H1 (cell line): ENCODE results near the gene HTRA1. TPM values are rescaled to one million over a fixed set of nuclear protein-coding genes. Genes with fewer than 3 reads are reported as not detected.

Experiments used
- CTCF ChIA-PET: fragments of 300-600 bp; sonication (Branson Sonifier 250); formaldehyde crosslinking; loops from one replicate; lab custom pipeline; 2021; ENCODE audit not compliant: partially characterized antibody; lab: Charles Lee
- POLR2A ChIA-PET: fragments of 300-600 bp; sonication (Branson Sonifier 250); formaldehyde crosslinking; loops from one replicate; lab custom pipeline; 2021; ENCODE audit warnings: inconsistent platforms; ENCODE audit not compliant: partially characterized antibody; lab: Charles Lee
- DNase-seq, 2 experiments: peaks; one replicate each; pipeline versions ENCODE4 v3.0.0 to v3.0.0-alpha.2; 2010 to 2022; ENCODE audit warnings: low spot score in 2 of 2, low read depth in 1 of 2, mixed read lengths in 1 of 2
- FAIRE-seq: peaks from 2 replicates; lab custom pipeline; 2011; peaks lifted over from hg19 to GRCh38; lab: Jason Lieb, UNC
- H2AFZ ChIP-seq: 2 replicates; pipeline ENCODE4 v1.8.1; 2012; ENCODE audit warnings: low read length, inconsistent platforms
- H2AK5ac ChIP-seq: 2 replicates; pipeline ENCODE4 v1.6.1; 2013; ENCODE audit warnings: low read depth, low read length
- H2BK120ac ChIP-seq: replicated peaks from 2 replicates; pipeline ENCODE3; 2013; ENCODE audit warnings: low read depth, low read length, inconsistent platforms
- H2BK12ac ChIP-seq: 2 replicates; pipeline ENCODE4 v1.6.1; 2013; ENCODE audit warnings: low read depth, low read length
- H2BK15ac ChIP-seq: 2 replicates; pipeline ENCODE4 v1.6.1; 2013; ENCODE audit warnings: low read length
- H2BK20ac ChIP-seq: 2 replicates; pipeline ENCODE4 v1.6.1; 2013; ENCODE audit warnings: low read length
- H2BK5ac ChIP-seq: 2 replicates; pipeline ENCODE4 v1.6.1; 2013; ENCODE audit warnings: low read depth, low read length
- H3K14ac ChIP-seq: 2 replicates; pipeline ENCODE4 v1.6.1; 2013; ENCODE audit warnings: inconsistent platforms; ENCODE audit not compliant: insufficient read length
- H3K18ac ChIP-seq: 2 replicates; pipeline ENCODE4 v1.6.1; 2013; ENCODE audit warnings: low read length; ENCODE audit errors: extremely low read depth
- H3K23ac ChIP-seq: 2 replicates; pipeline ENCODE4 v1.6.1; 2013; ENCODE audit warnings: inconsistent platforms; ENCODE audit not compliant: insufficient read length
- H3K23me2 ChIP-seq: 2 replicates; pipeline ENCODE4 v1.6.1; 2013; ENCODE audit warnings: low read depth, low read length
- H3K27ac ChIP-seq: 2 replicates; pipeline ENCODE4 v1.6.1; 2011; ENCODE audit warnings: low read depth, low read length, inconsistent platforms
- H3K27me3 ChIP-seq, 4 experiments: replicated peaks in 1 of 4; 1 replicate in 1 of 4; 2 replicates in 3 of 4; pipeline versions ENCODE4 v1.6.1 to v1.8.1; 2011 to 2013; ENCODE audit warnings: low read length in 3 of 4, mild to moderate bottlenecking in 3 of 4, inconsistent platforms in 2 of 4, mixed read lengths in 2 of 4, moderate library complexity in 1 of 4; ENCODE audit not compliant: control insufficient read depth in 3 of 4, insufficient read depth in 3 of 4; ENCODE audit errors: extremely low read depth in 1 of 4
- H3K36me3 ChIP-seq, 4 experiments: 2 replicates each; pipeline versions ENCODE4 v1.6.1 to v1.8.1; 2011 to 2013; ENCODE audit warnings: mild to moderate bottlenecking in 4 of 4, low read length in 3 of 4, moderate library complexity in 2 of 4, control low read depth in 1 of 4, inconsistent platforms in 1 of 4; ENCODE audit not compliant: insufficient read depth in 4 of 4, control insufficient read depth in 2 of 4
- H3K4ac ChIP-seq: replicated peaks from 2 replicates; pipeline ENCODE3; 2013; ENCODE audit warnings: low read length, low read depth, mixed read lengths, inconsistent platforms; ENCODE audit not compliant: insufficient read length
- H3K4me1 ChIP-seq, 4 experiments: replicated peaks in 1 of 4; 1 replicate in 1 of 4; 2 replicates in 3 of 4; pipeline versions ENCODE4 v1.6.1 to v1.8.1; 2011 to 2013; ENCODE audit warnings: low read length in 3 of 4, inconsistent platforms in 2 of 4, mixed read lengths in 1 of 4; ENCODE audit not compliant: insufficient read depth in 4 of 4, control insufficient read depth in 3 of 4
- H3K4me2 ChIP-seq, 2 experiments: 2 replicates each; pipeline versions ENCODE4 v1.6.1 to v1.8.1; 2011 to 2013; ENCODE audit warnings: low read depth in 2 of 2, low read length in 2 of 2, control low read depth in 1 of 2, inconsistent platforms in 1 of 2, mild to moderate bottlenecking in 1 of 2; ENCODE audit not compliant: insufficient read depth in 1 of 2
- H3K4me3 ChIP-seq, 4 experiments: fragments of 200-600, 300-600 bp in 1 of 4; sonication (generic), shearing (Covaris generic), sonication (Bioruptor Twin) in 1 of 4; 2 replicates each; pipeline versions ENCODE4 v1.5.1 to v1.8.1; 2011 to 2016; ENCODE audit warnings: low read length in 4 of 4, low read depth in 3 of 4, control low read depth in 2 of 4, inconsistent platforms in 2 of 4, mild to moderate bottlenecking in 2 of 4, mixed read lengths in 1 of 4, moderate library complexity in 1 of 4; ENCODE audit not compliant: insufficient read depth in 2 of 4; ENCODE audit errors: extremely low read depth in 1 of 4
- H3K56ac ChIP-seq: replicated peaks from 2 replicates; pipeline ENCODE3; 2013; ENCODE audit warnings: low read depth, mild to moderate bottlenecking, mixed read lengths, low read length, inconsistent platforms; ENCODE audit not compliant: insufficient read length
- H3K79me1 ChIP-seq: 2 replicates; pipeline ENCODE4 v1.6.1; 2013; ENCODE audit warnings: low read depth, low read length, control low read depth
- H3K79me2 ChIP-seq, 2 experiments: 2 replicates each; pipeline versions ENCODE4 v1.6.1 to v1.8.1; 2012 to 2013; ENCODE audit warnings: low read length in 2 of 2, mild to moderate bottlenecking in 2 of 2, inconsistent platforms in 1 of 2; ENCODE audit not compliant: insufficient read depth in 2 of 2, control insufficient read depth in 1 of 2
- H3K9ac ChIP-seq, 4 experiments: replicated peaks in 1 of 4; 1 replicate in 1 of 4; 2 replicates in 3 of 4; pipeline versions ENCODE4 v1.6.1 to v1.8.1; 2011 to 2013; ENCODE audit warnings: low read depth in 3 of 4, low read length in 3 of 4, control low read depth in 2 of 4, mild to moderate bottlenecking in 2 of 4, moderate library complexity in 2 of 4, inconsistent platforms in 1 of 4; ENCODE audit errors: extremely low read depth in 1 of 4
- H3K9me3 ChIP-seq, 2 experiments: 2 replicates each; pipeline versions ENCODE4 v1.6.1 to v1.8.1; 2012 to 2013; ENCODE audit warnings: mild to moderate bottlenecking in 2 of 2, moderate library complexity in 2 of 2, control low read depth in 1 of 2, inconsistent platforms in 1 of 2, low read depth in 1 of 2, low read length in 1 of 2, mixed read lengths in 1 of 2; ENCODE audit not compliant: insufficient read depth in 2 of 2
- H4K20me1 ChIP-seq, 2 experiments: replicated peaks in 1 of 2; 2 replicates each; pipeline versions ENCODE3 to v1.8.1; 2011 to 2013; ENCODE audit warnings: inconsistent platforms in 2 of 2, low read length in 2 of 2, mild to moderate bottlenecking in 1 of 2; ENCODE audit not compliant: insufficient read depth in 2 of 2, control insufficient read depth in 1 of 2
- H4K5ac ChIP-seq: 2 replicates; pipeline ENCODE4 v1.6.1; 2013; ENCODE audit warnings: low read length, low read depth, mixed read lengths, inconsistent platforms; ENCODE audit not compliant: insufficient read length
- H4K8ac ChIP-seq: 2 replicates; pipeline ENCODE4 v1.8.0; 2013; ENCODE audit warnings: mild to moderate bottlenecking, moderate library complexity, low read length, inconsistent platforms; ENCODE audit not compliant: insufficient read depth; ENCODE audit errors: extremely low read depth
- H4K91ac ChIP-seq: replicated peaks from 2 replicates; pipeline ENCODE3; 2013; ENCODE audit warnings: low read length, mixed read lengths, inconsistent platforms; ENCODE audit not compliant: insufficient read length
- CHD1 ChIP-seq: IDR thresholded peaks from 2 replicates; pipeline ENCODE4 v1.6.1; 2012; ENCODE audit warnings: low read depth, low read length, improper control_type of control experiment
- RAD21 ChIP-seq, 2 experiments: IDR thresholded peaks in 1 of 2; conservative IDR thresholded peaks in 1 of 2; 2 replicates each; pipeline ENCODE4 v1.6.1; 2011; ENCODE audit warnings: low read depth in 2 of 2, low read length in 2 of 2, improper control_type of control experiment in 1 of 2, inconsistent platforms in 1 of 2, mild to moderate bottlenecking in 1 of 2, moderate library complexity in 1 of 2
- SIX5 ChIP-seq: IDR thresholded peaks from 2 replicates; pipeline ENCODE4 v1.6.1; 2011; ENCODE audit warnings: mild to moderate bottlenecking, low read depth, low read length
- WGBS, 2 experiments: shearing (Covaris generic) in 1 of 2; methylation state at CpG; one replicate each; pipeline versions ENCODE4 v1.1.6 to v1.1.7; 2013 to 2015; ENCODE audit warnings: low lambda C conversion rate in 2 of 2, mixed read lengths in 2 of 2, inconsistent platforms in 1 of 2, low coverage in 1 of 2, missing lambda C conversion rate in 1 of 2; ENCODE audit not compliant: insufficient replicate concordance in 2 of 2, insufficient coverage in 1 of 2, insufficient read length in 1 of 2; ENCODE audit errors: extremely low coverage in 1 of 2, missing lambda C conversion rate in 1 of 2; 5-methylcytosine and 5-hydroxymethylcytosine counted together
- polyA plus RNA-seq, 7 experiments: library from polyadenylated mRNA; depleted of rRNA in 3 of 7; stranded (reverse) in 5 of 7; unstranded in 2 of 7; fragments of >200 nt in 5 of 7; fragments of 200-250 nt in 2 of 7; gene quantifications; 1 replicate in 5 of 7; 2 replicates in 1 of 7; 4 replicates in 1 of 7; pipeline versions ENCODE4 v1.2.1 to v1.2.3, GENCODE V29; 2011 to 2013; ENCODE audit warnings: missing spikeins in 2 of 7, mixed read lengths in 2 of 7
- total RNA-seq: library from RNA; stranded (reverse); fragmentation: NEBNext Ultra II Directional; extraction: Animal tissue kit (Norgen Biotek cat#: 25700); gene quantifications from 2 replicates; pipeline ENCODE4 v1.2.1, GENCODE V29; 2021
- TF ChIP-seq, protein P1 (sequence below): IDR thresholded peaks from 2 replicates; pipeline ENCODE4 v1.6.1; 2011; ENCODE audit warnings: low read length, improper control_type of control experiment
- TF ChIP-seq, protein P2 (sequence below), 3 experiments: IDR thresholded peaks; 1 replicate in 2 of 3; 2 replicates in 1 of 3; pipeline versions ENCODE4 v1.5.1 to v1.6.1; 2011; ENCODE audit warnings: low read length in 3 of 3, mild to moderate bottlenecking in 3 of 3, inconsistent platforms in 2 of 3, low read depth in 1 of 3, moderate library complexity in 1 of 3; ENCODE audit not compliant: insufficient read depth in 1 of 3; ENCODE audit errors: control extremely low read depth in 1 of 3

Gene HTRA1
- total and polyA plus RNA-seq, 2 of the 8 experiments (the other 6 are each of a cell fraction or from before 2014, with no cell fraction given), result 15.8 to 20.1 TPM

DNA sequence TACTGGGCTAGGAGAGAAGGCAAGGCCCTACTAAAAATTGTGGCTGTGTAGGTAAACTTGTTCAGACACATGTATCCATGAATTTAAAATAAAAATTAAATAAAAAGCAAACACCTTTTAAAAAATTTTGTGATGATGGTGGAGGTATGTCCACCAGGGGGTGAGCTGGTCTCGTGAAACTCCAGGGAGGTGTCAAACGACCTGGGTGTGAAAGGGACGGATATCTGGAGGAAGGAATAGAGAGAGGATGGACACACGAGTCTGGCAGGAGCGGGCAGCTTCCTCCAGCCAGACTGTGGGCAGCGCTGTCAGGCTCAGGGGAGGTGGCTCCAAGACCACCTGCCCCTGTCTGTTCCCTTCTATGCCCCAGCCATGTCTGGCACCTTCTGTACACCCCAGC lies 64.4 kb downstream of the HTRA1 start:
- H3K4ac ChIP-seq, result no peak overlapping the region
- H3K9ac ChIP-seq, result no peak overlapping the region
- FAIRE-seq (no peak), DNase-seq (no peak)
- H4K91ac ChIP-seq, result no peak overlapping the region
- H2AK5ac ChIP-seq, result no peak overlapping the region
- no peaks in the 10 kb centered on the region for H3K79me2 ChIP-seq
- CTCF ChIA-PET, result interaction anchor here (0.9 to 5.7 kb wide), 10 partner anchors 9 to 219 kb away, joined by 3 to 29 read pairs (median 4); no protein-coding TSS in a partner anchor
- H3K27me3 ChIP-seq, result no peaks in the 10 kb centered on the region
- no peak overlapping the region for H3K18ac ChIP-seq
- WGBS, 2 experiments, result 61% methylated on average over 5 of the region's 6 CpGs; no CpG with 5 or more reads in 1 of the 2 experiments
- H3K79me1 ChIP-seq, result no peaks in the 10 kb centered on the region
- H3K23ac ChIP-seq, result no peak overlapping the region
- no peak overlapping the region for H3K14ac ChIP-seq
- no peak overlapping the region for H3K4me2 ChIP-seq
- no peaks in the 10 kb centered on the region; a peak in 2 of 4 replicates for H3K9me3 ChIP-seq
- POLR2A ChIA-PET, result no interaction called here
- TF ChIP-seq CHD1 (no peak), RAD21 (IDR thresholded peaks at IDR 0.05 in 1 of 2, conservative IDR thresholded peaks at IDR 0.05 in 1 of 2; ENCODE audit: low read depth in 2 of 2, low read length in 2 of 2) (peak; percentile 57 to 61), SIX5 (no peak)
- TF ChIP-seq, protein P1, sequence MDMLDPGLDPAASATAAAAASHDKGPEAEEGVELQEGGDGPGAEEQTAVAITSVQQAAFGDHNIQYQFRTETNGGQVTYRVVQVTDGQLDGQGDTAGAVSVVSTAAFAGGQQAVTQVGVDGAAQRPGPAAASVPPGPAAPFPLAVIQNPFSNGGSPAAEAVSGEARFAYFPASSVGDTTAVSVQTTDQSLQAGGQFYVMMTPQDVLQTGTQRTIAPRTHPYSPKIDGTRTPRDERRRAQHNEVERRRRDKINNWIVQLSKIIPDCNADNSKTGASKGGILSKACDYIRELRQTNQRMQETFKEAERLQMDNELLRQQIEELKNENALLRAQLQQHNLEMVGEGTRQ, result no peak
- TF ChIP-seq, protein P2, sequence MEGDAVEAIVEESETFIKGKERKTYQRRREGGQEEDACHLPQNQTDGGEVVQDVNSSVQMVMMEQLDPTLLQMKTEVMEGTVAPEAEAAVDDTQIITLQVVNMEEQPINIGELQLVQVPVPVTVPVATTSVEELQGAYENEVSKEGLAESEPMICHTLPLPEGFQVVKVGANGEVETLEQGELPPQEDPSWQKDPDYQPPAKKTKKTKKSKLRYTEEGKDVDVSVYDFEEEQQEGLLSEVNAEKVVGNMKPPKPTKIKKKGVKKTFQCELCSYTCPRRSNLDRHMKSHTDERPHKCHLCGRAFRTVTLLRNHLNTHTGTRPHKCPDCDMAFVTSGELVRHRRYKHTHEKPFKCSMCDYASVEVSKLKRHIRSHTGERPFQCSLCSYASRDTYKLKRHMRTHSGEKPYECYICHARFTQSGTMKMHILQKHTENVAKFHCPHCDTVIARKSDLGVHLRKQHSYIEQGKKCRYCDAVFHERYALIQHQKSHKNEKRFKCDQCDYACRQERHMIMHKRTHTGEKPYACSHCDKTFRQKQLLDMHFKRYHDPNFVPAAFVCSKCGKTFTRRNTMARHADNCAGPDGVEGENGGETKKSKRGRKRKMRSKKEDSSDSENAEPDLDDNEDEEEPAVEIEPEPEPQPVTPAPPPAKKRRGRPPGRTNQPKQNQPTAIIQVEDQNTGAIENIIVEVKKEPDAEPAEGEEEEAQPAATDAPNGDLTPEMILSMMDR (IDR thresholded peaks at IDR 0.05; ENCODE audit: control extremely low read depth in 1 of 3, insufficient read depth in 1 of 3, low read depth in 1 of 3, low read length in 3 of 3), result peak in 2 of 3 experiments; percentile 20 to 25; a peak in 2 of 4 replicates
- no peak overlapping the region for H3K27ac ChIP-seq
- H4K5ac ChIP-seq, result no peak overlapping the region
- no peak overlapping the region for H2BK120ac ChIP-seq
- H3K4me3 ChIP-seq, result no peak overlapping the region
- H3K36me3 ChIP-seq, result no peaks in the 10 kb centered on the region
- no peak overlapping the region for H2AFZ ChIP-seq
- no peaks in the 10 kb centered on the region for H3K23me2 ChIP-seq
- no peak overlapping the region; the same call in 1 of the 2 replicates for H4K8ac ChIP-seq
- no peaks in the 10 kb centered on the region; a peak in 1 of 7 replicates for H3K4me1 ChIP-seq
- no peak overlapping the region for H2BK5ac ChIP-seq
- H2BK12ac ChIP-seq, result no peak overlapping the region
- no peak overlapping the region for H3K56ac ChIP-seq
- H2BK20ac ChIP-seq, result no peak overlapping the region
- H4K20me1 ChIP-seq, result no peaks in the 10 kb centered on the region
- no peak overlapping the region for H2BK15ac ChIP-seq
